Upper lobe of left lung (tissue), 6 donors: ENCODE results near the gene ZNF761. TPM values are rescaled to one million over a fixed set of nuclear protein-coding genes. Genes with fewer than 3 reads are reported as not detected.
A peak's percentile ranks its signal among the peaks of the same experiment; 100 is the strongest.

Source experiments
- ATAC-seq, 2 donors: fragments of 200-7000 bp; cut with Tn5 transposase; one replicate each; pipeline ENCODE4 v1.9.1; 2022; ENCODE audit warnings: mild to moderate bottlenecking in 2 of 2, moderate library complexity in 2 of 2; ENCODE audit not compliant: low FRiP score in 2 of 2
- DNase-seq, 2 donors: peaks; one replicate each; pipeline ENCODE4 v3.0.0-alpha.2; 2019 to 2020
- H3K27ac ChIP-seq, 4 donors: fragments of 200-600 bp; sonication (generic); one replicate each; pipeline ENCODE4 v1.5.1; 2016 to 2019
- H3K27me3 ChIP-seq, 4 donors: fragments of 200-600 bp; sonication (generic); one replicate each; pipeline ENCODE4 v1.5.1; 2017 to 2019
- H3K36me3 ChIP-seq, 4 donors: fragments of 200-600 bp; sonication (generic); one replicate each; pipeline ENCODE4 v1.5.1; 2016 to 2019
- H3K4me1 ChIP-seq, 4 donors: fragments of 200-600 bp; sonication (generic); one replicate each; pipeline ENCODE4 v1.5.1; 2018 to 2019
- H3K4me3 ChIP-seq, 4 donors: fragments of 200-600 bp; sonication (generic); one replicate each; pipeline ENCODE4 v1.5.1; 2017 to 2019; ENCODE audit warnings: mild to moderate bottlenecking in 2 of 4, moderate library complexity in 1 of 4
- H3K9me3 ChIP-seq, 4 donors: fragments of 200-600 bp; sonication (generic); one replicate each; pipeline ENCODE4 v1.5.1; 2018 to 2019
- CTCF ChIP-seq, 6 experiments: fragments of 450-650 bp in 4 of 6; fragments of 200-600 bp in 2 of 6; sonication (generic) in 2 of 6; IDR thresholded peaks; one replicate each; pipeline ENCODE4 v1.5.1; 2016 to 2019; ENCODE audit warnings: antibody characterized with exemption in 6 of 6
- EP300 ChIP-seq, 4 donors: sonication (generic); formaldehyde crosslinking; IDR thresholded peaks; one replicate each; pipeline ENCODE4 v1.5.1; 2017; ENCODE audit warnings: antibody characterized with exemption in 4 of 4, control low read depth in 2 of 4
- POLR2AphosphoS5 ChIP-seq, 2 donors: sonication (generic); formaldehyde crosslinking; IDR thresholded peaks; one replicate each; pipeline ENCODE4 v1.5.1; 2017; ENCODE audit warnings: antibody characterized with exemption in 2 of 2
- WGBS, 2 donors: methylation state at CpG; one replicate each; pipeline ENCODE4 v1.1.5; 2017 to 2018; 5-methylcytosine and 5-hydroxymethylcytosine counted together
- small RNA-seq, 4 donors: library from RNA; depleted of rRNA; stranded (forward); fragments of <200 nt; gene quantifications; one replicate each; pipeline ENCODE3, GENCODE V24; 2016
- total RNA-seq, 6 donors: library from RNA; depleted of rRNA in 4 of 6; stranded (reverse); fragments of >200 nt in 4 of 6; gene quantifications; one replicate each; pipeline versions ENCODE4 v1.1.0 to v1.2.1, GENCODE V29; 2016 to 2021
- donor health status: DM: no; HTN: no; CAD: no; lungs with moderate emphysema.
- donor health status: DM: no; HTN: yes; CAD: no; lungs with severe emphysema.

The ZNF761 gene
- total RNA-seq, 6 donors from 2014 or later: 5.0 to 26.2 (median 9.5) TPM

DNA sequence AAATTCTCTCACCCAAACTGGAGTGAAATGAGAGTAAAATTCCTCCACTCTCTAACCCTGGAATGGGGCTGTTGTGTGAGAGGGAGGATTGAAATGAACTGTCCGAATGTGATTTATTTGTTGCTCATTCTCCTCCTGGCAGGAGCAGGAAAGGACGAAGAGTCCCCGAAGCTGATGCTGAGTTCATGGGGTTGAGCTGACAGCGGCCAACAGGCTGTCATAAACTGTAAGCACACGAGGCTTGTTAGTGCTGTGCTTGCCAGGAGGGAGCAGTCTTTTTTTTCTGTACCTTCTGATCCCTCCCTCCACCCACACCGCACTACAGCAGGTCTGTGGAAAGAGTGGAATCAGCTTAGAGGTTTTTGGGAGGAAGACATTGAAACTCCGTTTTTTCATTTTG, 73.1 kb downstream of the ZNF761 start:
- peak in 2 of 4 donors; percentile 63 to 89 for TF ChIP-seq EP300 (IDR thresholded peaks at IDR 0.05)
- TF ChIP-seq CTCF (IDR thresholded peaks at IDR 0.05): no peak
- TF ChIP-seq POLR2AphosphoS5 (IDR thresholded peaks at IDR 0.05): peak; percentile 31 to 79
- WGBS, 2 donors: 25 to 36% methylated on average over 7 of the region's 7 CpGs
- Histone ChIP-seq H3K36me3 (no peaks in the 10 kb centered on the region), H3K9me3 (no peaks in the 10 kb centered on the region), H3K27ac (peak overlapping the region; percentile 70 to 82 (median 74)), H3K4me1 (peaks cover 0 to 4% (median 1%) of the 10 kb centered on the region in 4 donors), H3K27me3 (no peaks in the 10 kb centered on the region), H3K4me3 (peak overlapping the region in 3 of 4 donors; percentile 22 to 40 (median 38))
- no peak for DNase-seq
- peak in 1 of 2 donors; percentile 26 for ATAC-seq

DNA sequence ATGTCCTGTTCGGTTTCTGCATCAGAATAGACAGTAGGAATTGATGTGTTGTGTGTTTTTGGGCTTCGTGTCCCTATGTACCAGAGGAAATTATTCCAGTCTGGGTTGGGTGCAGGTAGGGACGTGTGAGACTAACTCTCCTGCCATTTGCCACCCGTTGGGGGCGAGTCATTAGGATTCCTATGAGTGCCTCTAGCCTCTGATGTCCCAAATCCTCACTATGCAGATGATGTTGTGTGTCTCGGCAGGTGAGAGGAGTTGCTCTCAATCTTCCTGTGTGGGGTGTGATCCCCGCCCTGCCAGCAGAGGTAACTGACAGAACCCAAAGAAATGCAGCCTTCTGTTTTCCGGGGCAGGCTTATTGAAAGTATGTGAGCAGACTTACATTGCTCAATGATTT, 74.9 kb downstream of the ZNF761 start:
- Histone ChIP-seq H3K27me3 (no peaks in the 10 kb centered on the region), H3K27ac (peak overlapping the region in 1 of 4 donors; percentile 19), H3K36me3 (no peaks in the 10 kb centered on the region), H3K4me1 (peaks cover 0 to 4% (median 3%) of the 10 kb centered on the region in 4 donors), H3K9me3 (no peaks in the 10 kb centered on the region), H3K4me3 (no peak overlapping the region)
- TF ChIP-seq EP300 (IDR thresholded peaks at IDR 0.05): no peak
- 78 to 85% methylated on average over 7 to 8 of the region's 8 CpGs for WGBS, 2 donors
- DNase-seq (no peak), ATAC-seq (no peak)

Small RNAs within 50 kb of the gene (small RNA-seq; reads per million reads assigned to genes)
- gene RPL39P36: 0 reads per million in 4 donors

Other genes starting within 250 kb of the ZNF761 start
- gene ZNF665, start 238.6 kb upstream of the ZNF761 start, total RNA-seq: 1 to 10 TPM; 1.7 to 5.2 (median 3.4) TPM
- gene ZNF677, start 177.1 kb upstream of the ZNF761 start, total RNA-seq: 10 to 100 TPM in 4 of 6 donors, 1 to 10 TPM in 2; 5.2 to 19.9 (median 12.5) TPM
- not detected for gene VN1R2, start 173.7 kb upstream of the ZNF761 start, total RNA-seq
- not detected for gene VN1R4, start 164.3 kb upstream of the ZNF761 start, total RNA-seq
- 10 to 100 TPM in 1 of 6 donors, 1 to 10 TPM in 5; 3.2 to 11.4 (median 6.2) TPM for gene ZNF845, start 98.2 kb upstream of the ZNF761 start, total RNA-seq
- 10 to 100 TPM in 3 of 6 donors, 1 to 10 TPM in 3; 2.4 to 15.7 (median 9.9) TPM for gene ZNF525, start 66.3 kb upstream of the ZNF761 start, total RNA-seq
- 10 to 100 TPM in 3 of 6 donors, 1 to 10 TPM in 3; 7.9 to 21.0 (median 10.5) TPM for gene ZNF765, start 36.8 kb upstream of the ZNF761 start, total RNA-seq
- 1 to 10 TPM; 2.2 to 8.4 (median 3.1) TPM for gene ZNF813, start 35.7 kb downstream of the ZNF761 start, total RNA-seq
- gene ZNF331, start 106.2 kb downstream of the ZNF761 start, total RNA-seq: 10 to 100 TPM; 26.3 to 80.0 (median 47.1) TPM
- not detected for gene DPRX, start 200.0 kb downstream of the ZNF761 start, total RNA-seq